Measurements from ENCODE around the gene CCDC121.

The CCDC121 gene

GRCh38 chr2:27622921-27623384, 5.9 kb downstream of the CCDC121 start:
- ATAC-seq, result peak; percentile 84
- TF ChIP-seq PPARA (CRISPR knock-in tag; IDR thresholded peaks at IDR 0.05; ENCODE audit: borderline replicate concordance), result no peak
- TF ChIP-seq CREB5 (CRISPR knock-in tag; IDR thresholded peaks at IDR 0.05; ENCODE audit: low read depth), result peak; percentile 47; the same call in 1 of the 2 replicates
- 0 out of 2 replicates have a peak, but pooled peaks have one; percentile 39 for TF ChIP-seq ESRRG (CRISPR knock-in tag; IDR thresholded peaks at IDR 0.05)
- peak; percentile 17; the same call in 1 of the 2 replicates for TF ChIP-seq SNAI2 (CRISPR knock-in tag; IDR thresholded peaks at IDR 0.05)
- TF ChIP-seq OSR1 (CRISPR knock-in tag; IDR thresholded peaks at IDR 0.05), result no peak
- TF ChIP-seq CSDC2 (CRISPR knock-in tag; IDR thresholded peaks at IDR 0.05), result peak; percentile 55; the same call in 1 of the 2 replicates
- no peak for TF ChIP-seq RARB (CRISPR knock-in tag; IDR thresholded peaks at IDR 0.05)
- TF ChIP-seq, protein P1, sequence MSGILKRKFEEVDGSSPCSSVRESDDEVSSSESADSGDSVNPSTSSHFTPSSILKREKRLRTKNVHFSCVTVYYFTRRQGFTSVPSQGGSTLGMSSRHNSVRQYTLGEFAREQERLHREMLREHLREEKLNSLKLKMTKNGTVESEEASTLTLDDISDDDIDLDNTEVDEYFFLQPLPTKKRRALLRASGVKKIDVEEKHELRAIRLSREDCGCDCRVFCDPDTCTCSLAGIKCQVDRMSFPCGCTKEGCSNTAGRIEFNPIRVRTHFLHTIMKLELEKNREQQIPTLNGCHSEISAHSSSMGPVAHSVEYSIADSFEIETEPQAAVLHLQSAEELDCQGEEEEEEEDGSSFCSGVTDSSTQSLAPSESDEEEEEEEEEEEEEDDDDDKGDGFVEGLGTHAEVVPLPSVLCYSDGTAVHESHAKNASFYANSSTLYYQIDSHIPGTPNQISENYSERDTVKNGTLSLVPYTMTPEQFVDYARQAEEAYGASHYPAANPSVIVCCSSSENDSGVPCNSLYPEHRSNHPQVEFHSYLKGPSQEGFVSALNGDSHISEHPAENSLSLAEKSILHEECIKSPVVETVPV (CRISPR knock-in tag; IDR thresholded peaks at IDR 0.05), result no peak
- TF ChIP-seq ZNF8 (CRISPR knock-in tag; IDR thresholded peaks at IDR 0.05), result no peak
- peak; percentile 93 for TF ChIP-seq ISL1 (CRISPR knock-in tag; IDR thresholded peaks at IDR 0.05)
- peak; percentile 90 for TF ChIP-seq PATZ1 (CRISPR knock-in tag; IDR thresholded peaks at IDR 0.05; ENCODE audit: borderline replicate concordance)
- TF ChIP-seq GLIS3 (CRISPR knock-in tag; IDR thresholded peaks at IDR 0.05), result peak; percentile 79
- TF ChIP-seq ZFP3 (CRISPR knock-in tag; IDR thresholded peaks at IDR 0.05), result peak; percentile 64; the same call in 1 of the 2 replicates

DNA sequence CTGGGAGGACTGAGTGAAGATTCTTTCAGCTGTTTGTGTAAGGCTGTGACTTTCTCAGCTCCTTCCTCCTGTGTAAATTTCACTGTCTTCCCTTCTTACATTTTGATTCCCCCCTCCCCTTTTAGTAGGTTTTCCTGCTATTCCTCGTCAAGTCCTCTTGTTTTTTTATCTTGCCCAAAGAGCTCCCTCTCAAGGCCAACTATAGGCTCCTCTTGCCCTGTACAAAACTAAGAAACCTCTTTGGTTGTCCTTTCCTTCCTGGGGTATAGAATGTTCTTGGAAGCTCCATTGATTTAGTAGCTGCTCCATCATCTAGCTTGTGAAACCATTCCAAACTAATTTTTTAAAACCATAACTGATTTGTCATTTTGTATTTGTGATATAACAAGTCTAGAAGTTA, 7.3 kb downstream of the CCDC121 start:
- TF ChIP-seq ZNF70 (CRISPR knock-in tag; IDR thresholded peaks at IDR 0.05), result no peak
- no peak for ATAC-seq

- no peak for ATAC-seq
- TF ChIP-seq ZNF70 (CRISPR knock-in tag; IDR thresholded peaks at IDR 0.05), result no peak
- TF ChIP-seq CSDC2 (CRISPR knock-in tag; IDR thresholded peaks at IDR 0.05), result no peak
- TF ChIP-seq BACH2 (CRISPR knock-in tag; IDR thresholded peaks at IDR 0.05; ENCODE audit: borderline replicate concordance), result no peak
- TF ChIP-seq ZNF8 (CRISPR knock-in tag; IDR thresholded peaks at IDR 0.05), result no peak
- no peak for TF ChIP-seq GLIS3 (CRISPR knock-in tag; IDR thresholded peaks at IDR 0.05)
Observed at GRCh38 chr2:27615316-27615715, 13.5 kb downstream of the CCDC121 start.

- no peak for ATAC-seq
- TF ChIP-seq, protein P2, sequence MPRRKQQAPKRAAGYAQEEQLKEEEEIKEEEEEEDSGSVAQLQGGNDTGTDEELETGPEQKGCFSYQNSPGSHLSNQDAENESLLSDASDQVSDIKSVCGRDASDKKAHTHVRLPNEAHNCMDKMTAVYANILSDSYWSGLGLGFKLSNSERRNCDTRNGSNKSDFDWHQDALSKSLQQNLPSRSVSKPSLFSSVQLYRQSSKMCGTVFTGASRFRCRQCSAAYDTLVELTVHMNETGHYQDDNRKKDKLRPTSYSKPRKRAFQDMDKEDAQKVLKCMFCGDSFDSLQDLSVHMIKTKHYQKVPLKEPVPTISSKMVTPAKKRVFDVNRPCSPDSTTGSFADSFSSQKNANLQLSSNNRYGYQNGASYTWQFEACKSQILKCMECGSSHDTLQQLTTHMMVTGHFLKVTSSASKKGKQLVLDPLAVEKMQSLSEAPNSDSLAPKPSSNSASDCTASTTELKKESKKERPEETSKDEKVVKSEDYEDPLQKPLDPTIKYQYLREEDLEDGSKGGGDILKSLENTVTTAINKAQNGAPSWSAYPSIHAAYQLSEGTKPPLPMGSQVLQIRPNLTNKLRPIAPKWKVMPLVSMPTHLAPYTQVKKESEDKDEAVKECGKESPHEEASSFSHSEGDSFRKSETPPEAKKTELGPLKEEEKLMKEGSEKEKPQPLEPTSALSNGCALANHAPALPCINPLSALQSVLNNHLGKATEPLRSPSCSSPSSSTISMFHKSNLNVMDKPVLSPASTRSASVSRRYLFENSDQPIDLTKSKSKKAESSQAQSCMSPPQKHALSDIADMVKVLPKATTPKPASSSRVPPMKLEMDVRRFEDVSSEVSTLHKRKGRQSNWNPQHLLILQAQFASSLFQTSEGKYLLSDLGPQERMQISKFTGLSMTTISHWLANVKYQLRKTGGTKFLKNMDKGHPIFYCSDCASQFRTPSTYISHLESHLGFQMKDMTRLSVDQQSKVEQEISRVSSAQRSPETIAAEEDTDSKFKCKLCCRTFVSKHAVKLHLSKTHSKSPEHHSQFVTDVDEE (CRISPR knock-in tag; IDR thresholded peaks at IDR 0.05), result no peak
- TF ChIP-seq ESRRG (CRISPR knock-in tag; IDR thresholded peaks at IDR 0.05) (no peak), TOX (CRISPR knock-in tag; IDR thresholded peaks at IDR 0.05; ENCODE audit: borderline replicate concordance) (no peak), SNAI2 (CRISPR knock-in tag; IDR thresholded peaks at IDR 0.05) (no peak), PPARA (CRISPR knock-in tag; IDR thresholded peaks at IDR 0.05; ENCODE audit: borderline replicate concordance) (no peak), POU6F1 (CRISPR knock-in tag; IDR thresholded peaks at IDR 0.05; ENCODE audit: borderline replicate concordance, low read depth) (no peak), TCF4 (CRISPR knock-in tag; IDR thresholded peaks at IDR 0.05; ENCODE audit: borderline replicate concordance) (no peak), BACH2 (CRISPR knock-in tag; IDR thresholded peaks at IDR 0.05; ENCODE audit: borderline replicate concordance) (no peak), OSR1 (CRISPR knock-in tag; IDR thresholded peaks at IDR 0.05) (no peak), RARB (CRISPR knock-in tag; IDR thresholded peaks at IDR 0.05) (no peak), ZFP30 (CRISPR knock-in tag; IDR thresholded peaks at IDR 0.05) (no peak), ZNF8 (CRISPR knock-in tag; IDR thresholded peaks at IDR 0.05) (no peak), PATZ1 (CRISPR knock-in tag; IDR thresholded peaks at IDR 0.05; ENCODE audit: borderline replicate concordance) (no peak), CREB5 (CRISPR knock-in tag; IDR thresholded peaks at IDR 0.05; ENCODE audit: low read depth) (no peak), ZC3H10 (CRISPR knock-in tag; IDR thresholded peaks at IDR 0.05) (no peak), ISL1 (CRISPR knock-in tag; IDR thresholded peaks at IDR 0.05) (no peak), GLIS3 (CRISPR knock-in tag; IDR thresholded peaks at IDR 0.05) (no peak)
Observed at GRCh38 chr2:27613985-27614384, 14.8 kb downstream of the CCDC121 start.

Data from SK-N-SH treated with all-trans-retinoic acid at 6 μM for 48 hours (cell line).